Tibial nerve (tissue), 4 donors: ENCODE results near the gene NT5C2. TPM values are rescaled to one million over a fixed set of nuclear protein-coding genes. Genes with fewer than 3 reads are reported as not detected.

Experiments used
- DNase-seq, 2 donors: peaks; one replicate each; pipeline ENCODE4 v3.0.0-alpha.2; 2019; ENCODE audit warnings: low spot score in 2 of 2
- H3K27ac ChIP-seq, 4 donors: fragments of 200-600 bp; sonication (generic) in 3 of 4; one replicate each; pipeline ENCODE4 v1.5.1; 2017 to 2019; ENCODE audit warnings: mild to moderate bottlenecking in 1 of 4
- H3K27me3 ChIP-seq, 2 donors: fragments of 200-600 bp; sonication (generic) in 1 of 2; one replicate each; pipeline versions ENCODE4 v1.5.1 to v1.6.0; 2017 to 2019
- H3K36me3 ChIP-seq, 3 donors: fragments of 200-600 bp; sonication (generic); one replicate each; pipeline ENCODE4 v1.5.1; 2018 to 2019
- H3K4me1 ChIP-seq, 4 donors: fragments of 200-600 bp; sonication (generic) in 3 of 4; one replicate each; pipeline ENCODE4 v1.5.1; 2017 to 2019
- H3K4me3 ChIP-seq, 4 donors: fragments of 200-600 bp; sonication (generic) in 3 of 4; one replicate each; pipeline ENCODE4 v1.5.1; 2017 to 2019; ENCODE audit warnings: mild to moderate bottlenecking in 1 of 4, moderate library complexity in 1 of 4
- H3K9me3 ChIP-seq, 4 donors: fragments of 200-600 bp; sonication (generic) in 3 of 4; one replicate each; pipeline ENCODE4 v1.5.1; 2017 to 2019
- EP300 ChIP-seq, 2 donors: sonication (generic); formaldehyde crosslinking; IDR thresholded peaks; one replicate each; pipeline ENCODE4 v1.6.1; 2017; ENCODE audit warnings: antibody characterized with exemption in 2 of 2, mild to moderate bottlenecking in 1 of 2
- POLR2A ChIP-seq, 2 donors: fragments of 450-650 bp; IDR thresholded peaks; one replicate each; pipeline ENCODE4 v1.6.1; 2017; ENCODE audit warnings: antibody characterized with exemption in 2 of 2, mild to moderate bottlenecking in 2 of 2, moderate library complexity in 2 of 2
- WGBS, 2 donors: methylation state at CpG; one replicate each; pipeline ENCODE4 v1.1.5; 2018; 5-methylcytosine and 5-hydroxymethylcytosine counted together
- total RNA-seq, 4 donors: library from RNA; depleted of rRNA; stranded (reverse); fragments of >200 nt; gene quantifications; one replicate each; pipeline ENCODE4 v1.1.0, GENCODE V29; 2016
- TF ChIP-seq, protein P1 (sequence below), 5 experiments: fragments of 200-600 bp in 3 of 5; fragments of 450-650 bp in 2 of 5; sonication (generic) in 3 of 5; IDR thresholded peaks; one replicate each; pipeline ENCODE4 v1.5.1; 2016 to 2019; ENCODE audit warnings: antibody characterized with exemption in 5 of 5, mild to moderate bottlenecking in 3 of 5, moderate library complexity in 2 of 5

Gene NT5C2
- total RNA-seq, 4 donors from 2014 or later = 52.2 to 82.8 (median 72.4) TPM

DNA sequence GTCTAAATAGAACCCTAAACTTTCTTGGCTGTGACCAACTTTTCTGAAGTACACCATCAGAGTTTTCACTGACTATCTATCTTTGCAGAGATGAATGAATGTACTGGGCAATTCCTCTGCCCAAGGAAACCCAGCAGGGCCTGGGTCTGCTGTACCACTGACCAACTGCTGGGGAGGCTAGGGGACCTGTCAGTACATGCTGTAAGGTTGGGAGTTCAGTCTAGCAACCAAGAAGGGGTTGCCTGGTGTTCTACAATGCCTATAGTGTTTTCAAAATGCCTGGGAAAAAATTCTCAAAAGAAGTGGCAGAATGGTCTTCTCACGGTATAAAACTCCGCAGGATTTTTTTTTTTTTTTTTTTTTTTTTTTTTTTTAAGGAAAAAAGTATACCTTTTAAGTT, 106.3 kb downstream of the NT5C2 start:
- peaks cover 0 to 96% (median 7%) of the 10 kb centered on the region in 3 donors for H3K36me3 ChIP-seq
- no peaks in the 10 kb centered on the region for H3K9me3 ChIP-seq
- no peaks in the 10 kb centered on the region for H3K27me3 ChIP-seq
- DNase-seq = no peak
- WGBS, 2 donors = 41 to 87% methylated on average over 2 of the region's 2 CpGs
- no peaks in the 10 kb centered on the region for H3K4me1 ChIP-seq
- no peak overlapping the region for H3K27ac ChIP-seq
- no peak for TF ChIP-seq POLR2A (IDR thresholded peaks at IDR 0.05)
- TF ChIP-seq, protein P1, sequence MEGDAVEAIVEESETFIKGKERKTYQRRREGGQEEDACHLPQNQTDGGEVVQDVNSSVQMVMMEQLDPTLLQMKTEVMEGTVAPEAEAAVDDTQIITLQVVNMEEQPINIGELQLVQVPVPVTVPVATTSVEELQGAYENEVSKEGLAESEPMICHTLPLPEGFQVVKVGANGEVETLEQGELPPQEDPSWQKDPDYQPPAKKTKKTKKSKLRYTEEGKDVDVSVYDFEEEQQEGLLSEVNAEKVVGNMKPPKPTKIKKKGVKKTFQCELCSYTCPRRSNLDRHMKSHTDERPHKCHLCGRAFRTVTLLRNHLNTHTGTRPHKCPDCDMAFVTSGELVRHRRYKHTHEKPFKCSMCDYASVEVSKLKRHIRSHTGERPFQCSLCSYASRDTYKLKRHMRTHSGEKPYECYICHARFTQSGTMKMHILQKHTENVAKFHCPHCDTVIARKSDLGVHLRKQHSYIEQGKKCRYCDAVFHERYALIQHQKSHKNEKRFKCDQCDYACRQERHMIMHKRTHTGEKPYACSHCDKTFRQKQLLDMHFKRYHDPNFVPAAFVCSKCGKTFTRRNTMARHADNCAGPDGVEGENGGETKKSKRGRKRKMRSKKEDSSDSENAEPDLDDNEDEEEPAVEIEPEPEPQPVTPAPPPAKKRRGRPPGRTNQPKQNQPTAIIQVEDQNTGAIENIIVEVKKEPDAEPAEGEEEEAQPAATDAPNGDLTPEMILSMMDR (IDR thresholded peaks at IDR 0.05) = no peak
- no peak for TF ChIP-seq EP300 (IDR thresholded peaks at IDR 0.05)
- H3K4me3 ChIP-seq = no peak overlapping the region

DNA sequence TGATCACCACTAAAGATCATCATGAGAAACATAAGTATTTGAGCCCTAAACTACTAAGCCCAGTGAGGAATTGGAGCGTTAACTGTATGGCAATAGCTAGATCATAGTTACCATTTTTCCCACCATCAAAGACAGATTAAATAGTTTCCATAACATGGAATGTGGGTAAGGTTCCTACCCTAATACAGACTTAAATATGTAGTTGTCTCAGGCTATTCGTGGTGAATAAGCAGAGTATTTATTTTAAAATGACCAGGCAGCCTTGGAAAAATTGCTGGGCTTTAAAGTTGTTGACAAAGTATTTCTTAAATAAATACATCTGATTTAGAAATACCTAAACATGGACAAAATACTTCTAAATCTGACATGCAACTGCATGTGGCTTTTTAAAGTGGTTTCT, 106.8 kb downstream of the NT5C2 start:
- peaks cover 0 to 91% (median 7%) of the 10 kb centered on the region in 3 donors for H3K36me3 ChIP-seq
- no peaks in the 10 kb centered on the region for H3K9me3 ChIP-seq
- H3K27me3 ChIP-seq = no peaks in the 10 kb centered on the region
- H3K4me1 ChIP-seq = no peaks in the 10 kb centered on the region
- WGBS, 2 donors = 79% methylated on average over 2 of the region's 2 CpGs
- no peak overlapping the region for H3K27ac ChIP-seq
- H3K4me3 ChIP-seq = no peak overlapping the region
- TF ChIP-seq POLR2A (IDR thresholded peaks at IDR 0.05) (no peak), EP300 (IDR thresholded peaks at IDR 0.05) (no peak)
- TF ChIP-seq, protein P1 (IDR thresholded peaks at IDR 0.05) = no peak
- no peak for DNase-seq

DNA sequence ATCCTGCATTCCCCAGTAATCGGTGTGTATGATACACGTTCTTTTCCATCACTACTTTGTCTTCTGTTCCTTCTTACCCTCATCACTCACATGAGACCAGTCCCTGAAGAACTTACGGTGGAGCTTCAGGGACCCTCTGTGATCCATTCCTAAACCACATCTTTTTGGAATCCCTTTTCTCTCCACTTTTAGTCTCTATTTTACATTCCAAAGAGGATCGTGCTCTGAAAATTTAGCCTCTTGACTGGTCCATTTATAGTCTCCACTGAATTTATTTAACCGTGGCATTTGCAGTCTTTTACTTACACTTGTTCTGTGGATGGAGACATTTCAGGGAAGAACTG, 109.1 kb downstream of the NT5C2 start:
- Histone ChIP-seq H3K27me3 (no peaks in the 10 kb centered on the region), H3K4me3 (no peak overlapping the region), H3K27ac (no peak overlapping the region), H3K9me3 (no peaks in the 10 kb centered on the region), H3K4me1 (no peaks in the 10 kb centered on the region), H3K36me3 (peaks cover 0 to 90% (median 0%) of the 10 kb centered on the region in 3 donors)
- TF ChIP-seq POLR2A (IDR thresholded peaks at IDR 0.05) (no peak), EP300 (IDR thresholded peaks at IDR 0.05) (no peak)
- TF ChIP-seq, protein P1 (IDR thresholded peaks at IDR 0.05) = no peak
- 82 to 86% methylated on average over 5 of the region's 5 CpGs for WGBS, 2 donors
- no peak for DNase-seq

DNA sequence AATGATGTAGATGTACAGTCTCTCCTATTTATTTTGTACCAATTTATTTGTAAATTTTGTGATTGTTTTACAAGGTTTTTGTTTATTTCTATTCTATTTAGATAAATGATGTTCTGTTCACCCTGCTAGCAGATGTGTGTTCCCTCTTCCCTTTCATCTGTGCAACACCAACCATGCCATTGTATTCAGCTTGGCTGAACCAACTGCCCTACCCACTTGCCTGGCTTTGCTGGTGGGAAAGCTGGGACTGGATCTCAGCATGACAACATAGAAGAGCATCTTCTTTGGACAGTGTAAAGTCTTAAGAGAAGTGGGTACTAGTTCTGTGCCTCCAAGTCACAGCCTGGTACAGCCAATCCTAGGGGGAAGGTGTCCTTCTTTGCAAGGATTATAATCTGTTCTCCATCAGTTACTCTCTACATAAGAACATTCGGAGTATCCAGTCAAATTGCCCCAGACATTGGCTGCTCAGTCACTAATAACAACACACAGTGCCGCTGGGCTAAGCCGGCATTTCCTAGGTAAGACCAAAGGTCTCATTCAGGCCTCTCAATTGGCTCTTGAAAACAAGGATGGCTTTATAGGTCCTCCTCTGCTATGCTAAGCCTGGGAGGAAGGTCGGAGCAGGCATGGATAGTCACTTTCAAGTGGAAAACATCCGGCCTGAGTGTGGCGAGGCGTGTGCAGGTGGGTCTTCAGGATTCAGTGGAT, 109.7 kb downstream of the NT5C2 start:
- Histone ChIP-seq H3K27ac (no peak overlapping the region), H3K9me3 (no peaks in the 10 kb centered on the region), H3K36me3 (peaks cover 0 to 90% (median 0%) of the 10 kb centered on the region in 3 donors), H3K4me1 (no peaks in the 10 kb centered on the region), H3K27me3 (no peaks in the 10 kb centered on the region), H3K4me3 (no peak overlapping the region)
- no peak for DNase-seq
- 74 to 88% methylated on average over 7 of the region's 7 CpGs for whole genome bisulfite sequencing, 2 donors
- no peak for TF ChIP-seq POLR2A (IDR thresholded peaks at IDR 0.05)
- TF ChIP-seq, protein P1 (IDR thresholded peaks at IDR 0.05) = no peak
- TF ChIP-seq EP300 (IDR thresholded peaks at IDR 0.05) = no peak

DNA sequence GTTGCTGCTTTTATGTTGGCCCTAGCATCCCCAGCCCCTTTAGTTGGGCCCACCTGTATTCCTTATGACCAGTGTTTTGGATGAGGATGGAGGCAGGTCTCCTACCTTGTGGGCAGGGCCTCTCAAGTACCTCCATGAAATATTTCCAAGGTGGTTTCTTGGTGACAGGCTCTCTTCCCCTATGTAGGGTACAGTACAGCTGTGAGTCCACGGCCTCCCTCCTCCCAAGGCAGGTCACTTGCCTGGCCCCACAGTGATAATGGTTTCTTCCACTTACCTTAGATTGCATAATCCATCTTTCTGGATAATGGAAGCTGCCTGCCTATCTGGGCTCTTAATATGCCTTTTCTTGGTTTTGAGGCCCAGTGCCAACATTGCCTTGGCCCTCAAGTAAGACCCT, 110.4 kb downstream of the NT5C2 start:
- Histone ChIP-seq H3K4me1 (no peaks in the 10 kb centered on the region), H3K36me3 (peaks cover 0 to 93% (median 0%) of the 10 kb centered on the region in 3 donors), H3K4me3 (no peak overlapping the region), H3K27ac (no peak overlapping the region), H3K9me3 (no peaks in the 10 kb centered on the region), H3K27me3 (no peaks in the 10 kb centered on the region)
- TF ChIP-seq, protein P1 (IDR thresholded peaks at IDR 0.05) = no peak
- TF ChIP-seq EP300 (IDR thresholded peaks at IDR 0.05) (no peak), POLR2A (IDR thresholded peaks at IDR 0.05) (no peak)
- 94 to 100% methylated on average over 1 of the region's 1 CpG for WGBS, 2 donors
- no peak for DNase-seq
